Measurements from ENCODE around the gene FBXO7.

DNA sequence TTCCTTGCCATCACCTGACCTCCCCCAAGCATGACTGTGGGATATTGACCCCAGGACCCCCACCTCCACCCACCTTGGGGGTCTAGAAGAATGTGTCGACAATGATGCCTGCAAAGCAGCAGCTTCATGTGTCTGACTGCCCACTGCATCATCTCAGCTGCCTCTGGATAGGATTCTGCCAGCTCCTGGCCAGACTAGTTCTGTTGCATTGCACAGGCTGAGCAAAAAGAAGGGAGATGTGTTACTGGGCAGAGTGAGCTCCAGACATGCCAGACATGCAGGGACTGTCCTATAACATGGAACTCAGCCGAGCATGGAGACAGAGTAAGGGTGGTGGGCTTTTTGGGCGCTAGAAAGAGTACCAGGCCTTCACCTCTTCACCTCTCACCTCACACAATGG, 36.7 kb downstream of the FBXO7 start:
- no peak for TF ChIP-seq CTCF (IDR thresholded peaks at IDR 0.05)
- TF ChIP-seq POLR2A (IDR thresholded peaks at IDR 0.05), result no peak

Data from thyroid gland (tissue), 4 donors.